Activated naive CD8-positive, alpha-beta T cell treated with anti-CD3 and anti-CD28 coated beads, Interleukin-2, amount 50 U/mL, for 16 hours (primary cell): Measurements from ENCODE around the gene CDC20.
A peak's percentile ranks its signal among the peaks of the same experiment; 100 is the strongest.

Experiments
- DNase-seq: peaks from one replicate; pipeline ENCODE4 v3.0.0-alpha.2; 2020; ENCODE audit warnings: low read depth, low spot score

Gene CDC20

GRCh38 chr1:43358746-43359693 lies at the start of gene CDC20:
Gene CDC20 (plus strand): TSS chr1:43358981. CDS start chr1:43359216, 235 bp downstream.
- DNase-seq: peak; percentile 98

- DNase-seq: no peak
Observed at GRCh38 chr1:43309405-43310025, 49.3 kb upstream of the CDC20 start.

GRCh38 chr1:43311521-43311920 lies 47.3 kb upstream of the CDC20 start:
- no peak for DNase-seq

GRCh38 chr1:43312212-43312623 lies 46.6 kb upstream of the CDC20 start:
- no peak for DNase-seq

GRCh38 chr1:43312663-43313515 lies 45.9 kb upstream of the CDC20 start:
- no peak for DNase-seq

- DNase-seq: no peak
Observed at GRCh38 chr1:43313771-43314170, 45.0 kb upstream of the CDC20 start.

- DNase-seq: no peak
Observed at GRCh38 chr1:43314233-43314632, 44.5 kb upstream of the CDC20 start.

- no peak for DNase-seq
Observed at GRCh38 chr1:43315481-43315880, 43.3 kb upstream of the CDC20 start.

- no peak for DNase-seq
Observed at GRCh38 chr1:43315963-43316737, 42.6 kb upstream of the CDC20 start.

GRCh38 chr1:43316738-43317520 lies 41.9 kb upstream of the CDC20 start:
- no peak for DNase-seq

- DNase-seq: no peak
Observed at GRCh38 chr1:43317817-43318471, 40.8 kb upstream of the CDC20 start.

- DNase-seq: no peak
Observed at GRCh38 chr1:43318831-43319230, 40.0 kb upstream of the CDC20 start.

GRCh38 chr1:43319288-43319687 lies 39.5 kb upstream of the CDC20 start:
- no peak for DNase-seq

GRCh38 chr1:43319766-43320165 lies 39.0 kb upstream of the CDC20 start:
- DNase-seq: no peak

GRCh38 chr1:43321331-43321891 lies 37.4 kb upstream of the CDC20 start:
- no peak for DNase-seq

- DNase-seq: no peak
Observed at GRCh38 chr1:43322506-43322905, 36.3 kb upstream of the CDC20 start.

GRCh38 chr1:43324810-43325209 lies 34.0 kb upstream of the CDC20 start:
- no peak for DNase-seq

GRCh38 chr1:43325381-43325780 lies 33.4 kb upstream of the CDC20 start:
- DNase-seq: no peak

GRCh38 chr1:43327549-43328292 lies 31.1 kb upstream of the CDC20 start:
- DNase-seq: no peak
